Aorta (tissue), 5 donors: ENCODE results near the gene MED27. TPM values are rescaled to one million over a fixed set of nuclear protein-coding genes. Genes with fewer than 3 reads are reported as not detected.

Source experiments
- ATAC-seq: fragments of 200-7000 bp; cut with Tn5 transposase; one replicate; pipeline ENCODE4 v1.9.1; 2022; ENCODE audit warnings: moderate library complexity; ENCODE audit not compliant: low FRiP score
- DNase-seq, 2 donors: peaks; one replicate each; pipeline ENCODE4 v3.0.0-alpha.2; 2020
- H3K27ac ChIP-seq, 2 donors: one replicate each; pipeline ENCODE4 v1.5.1; 2013; ENCODE audit warnings: low read length in 2 of 2, mild to moderate bottlenecking in 2 of 2, moderate library complexity in 2 of 2, control low read depth in 1 of 2, inconsistent platforms in 1 of 2, low read depth in 1 of 2
- H3K27me3 ChIP-seq, 2 donors: one replicate each; pipeline ENCODE4 v1.6.1; 2013; ENCODE audit warnings: control low read depth in 1 of 2, low read length in 1 of 2, mild to moderate bottlenecking in 1 of 2, moderate library complexity in 1 of 2; ENCODE audit not compliant: insufficient read depth in 2 of 2, control insufficient read depth in 1 of 2
- H3K36me3 ChIP-seq, 2 donors: one replicate each; pipeline ENCODE4 v1.6.1; 2013; ENCODE audit warnings: control low read depth in 1 of 2, low read length in 1 of 2, mild to moderate bottlenecking in 1 of 2; ENCODE audit not compliant: insufficient read depth in 2 of 2, control insufficient read depth in 1 of 2
- H3K4me1 ChIP-seq, 2 donors: one replicate each; pipeline ENCODE4 v1.6.1; 2013; ENCODE audit warnings: low read length in 2 of 2, control low read depth in 1 of 2, mild to moderate bottlenecking in 1 of 2, moderate library complexity in 1 of 2; ENCODE audit not compliant: insufficient read depth in 2 of 2, control insufficient read depth in 1 of 2
- H3K4me3 ChIP-seq, 2 donors: one replicate each; pipeline ENCODE4 v1.5.1; 2013; ENCODE audit warnings: low read length in 2 of 2, control low read depth in 1 of 2, mild to moderate bottlenecking in 1 of 2
- H3K9me3 ChIP-seq: one replicate; pipeline ENCODE4 v1.6.1; 2013; ENCODE audit warnings: mild to moderate bottlenecking, low read length; ENCODE audit not compliant: control insufficient read depth
- WGBS, 2 donors: extraction: QIAGEN DNeasy Blood & Tissue Kit; methylation state at CpG; one replicate each; pipeline ENCODE4 v1.1.7; 2013; 5-methylcytosine and 5-hydroxymethylcytosine counted together
- intact Hi-C, 2 donors: fragments of 100-400 bp; cut with DNase I; formaldehyde crosslinking; loops; one replicate each; pipeline versions ENCODE4 v1.14.2 to v1.15.0; 2022
- polyA plus RNA-seq, 2 donors: library from polyadenylated mRNA; stranded (reverse); fragments of 200-250 nt; gene quantifications; one replicate each; pipeline ENCODE4 v1.2.3, GENCODE V29; 2013
- total RNA-seq, 2 donors: library from RNA; stranded (reverse); fragmentation: NEBNext Ultra II Directional; extraction: Animal tissue kit (Norgen Biotek cat#: 25700); gene quantifications; one replicate each; pipeline ENCODE4 v1.2.1, GENCODE V29; 2021
- donor health status: healthy with polysubstance abuse.
- donor health status: Bipolar disorder and iron deficiency.
- donor health status: DM: no; HTN: no; CAD: no.
- donor health status: DM: no; HTN: no; CAD: no.
- donor health status: DM: yes; HTN: yes; CAD: no.

The MED27 gene
- total and polyA plus RNA-seq, 4 donors = 15.5 to 25.1 (median 20.9) TPM

DNA sequence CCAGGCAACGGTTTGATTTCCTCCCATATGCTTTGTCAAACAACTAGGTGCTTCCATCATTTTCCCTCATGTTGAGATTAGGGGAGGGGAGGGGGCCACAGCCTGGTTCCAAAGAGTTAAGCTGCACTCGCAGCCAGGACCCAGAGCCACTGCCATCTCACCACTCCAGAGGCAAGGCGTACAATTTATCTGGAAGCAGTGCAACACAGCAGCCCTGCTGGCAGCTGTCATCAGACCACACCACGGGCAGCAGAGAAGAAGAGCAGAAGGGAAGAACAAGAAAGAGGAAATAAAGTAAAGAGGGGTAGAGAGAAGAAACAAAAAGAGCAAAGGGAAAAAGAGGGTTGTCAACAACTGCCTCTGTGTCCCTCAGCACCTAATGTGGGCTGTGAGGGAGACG lies 38.9 kb downstream of the MED27 start:
- DNase-seq = no peak
- Histone ChIP-seq H3K4me3 (no peak overlapping the region), H3K4me1 (no peaks in the 10 kb centered on the region), H3K36me3 (no peaks in the 10 kb centered on the region), H3K27me3 (no peaks in the 10 kb centered on the region), H3K27ac (no peak overlapping the region), H3K9me3 (no peaks in the 10 kb centered on the region)
- intact Hi-C loops = no loop called here
- ATAC-seq = no peak
- 69 to 74% methylated on average over 5 of the region's 5 CpGs for WGBS, 2 donors

DNA sequence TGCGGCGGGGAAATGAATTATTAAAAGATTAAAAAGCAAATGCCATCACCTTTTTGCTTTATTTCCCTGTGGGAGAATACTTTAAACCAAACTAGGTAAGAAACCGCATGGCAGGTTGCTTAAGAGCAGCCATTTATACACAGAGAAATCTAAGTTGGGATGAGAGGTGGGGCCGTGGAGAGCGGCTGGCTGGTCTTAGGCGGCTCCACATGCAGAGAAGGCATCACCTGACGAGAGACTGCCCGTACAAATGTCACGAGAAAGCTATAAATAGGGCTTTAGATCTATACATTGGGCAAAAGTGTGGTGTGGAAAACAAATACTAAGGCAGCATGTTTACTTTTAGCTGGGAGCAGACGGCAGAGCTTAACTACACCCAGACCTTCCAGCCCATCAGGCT lies 39.4 kb downstream of the MED27 start:
- no peak overlapping the region for H3K27ac ChIP-seq
- H3K4me3 ChIP-seq = no peak overlapping the region
- ATAC-seq = no peak
- no peaks in the 10 kb centered on the region for H3K9me3 ChIP-seq
- DNase-seq = no peak
- no peaks in the 10 kb centered on the region for H3K27me3 ChIP-seq
- 95 to 96% methylated on average over 10 of the region's 10 CpGs for WGBS, 2 donors
- intact Hi-C loops = no loop called here
- no peaks in the 10 kb centered on the region for H3K36me3 ChIP-seq
- no peaks in the 10 kb centered on the region for H3K4me1 ChIP-seq

DNA sequence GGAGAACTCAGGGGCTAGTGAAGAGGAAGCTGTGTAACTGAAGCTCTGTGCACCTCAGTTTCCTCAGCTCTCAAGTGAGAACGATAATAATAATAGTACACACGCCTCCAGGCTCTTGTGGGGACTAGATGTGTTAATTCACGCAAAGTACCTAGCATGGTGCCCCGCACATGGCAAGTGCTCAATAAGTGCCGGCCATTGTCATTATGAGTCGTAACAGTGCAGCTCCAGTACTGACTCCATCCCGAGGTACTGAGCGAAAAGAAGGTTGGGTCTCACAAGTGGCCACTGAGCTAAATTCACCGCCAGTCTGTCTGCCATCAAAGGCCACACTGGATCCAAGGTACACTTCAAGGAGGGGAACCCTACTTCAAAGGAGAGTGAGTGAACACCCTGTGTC lies 40.4 kb downstream of the MED27 start:
- no peaks in the 10 kb centered on the region for H3K27me3 ChIP-seq
- ATAC-seq (no peak), DNase-seq (no peak)
- H3K4me3 ChIP-seq = no peak overlapping the region
- H3K27ac ChIP-seq = no peak overlapping the region
- 94 to 95% methylated on average over 9 of the region's 9 CpGs for WGBS, 2 donors
- no peaks in the 10 kb centered on the region for H3K36me3 ChIP-seq
- no peaks in the 10 kb centered on the region for H3K9me3 ChIP-seq
- no peaks in the 10 kb centered on the region for H3K4me1 ChIP-seq
- intact Hi-C loops = no loop called here

DNA sequence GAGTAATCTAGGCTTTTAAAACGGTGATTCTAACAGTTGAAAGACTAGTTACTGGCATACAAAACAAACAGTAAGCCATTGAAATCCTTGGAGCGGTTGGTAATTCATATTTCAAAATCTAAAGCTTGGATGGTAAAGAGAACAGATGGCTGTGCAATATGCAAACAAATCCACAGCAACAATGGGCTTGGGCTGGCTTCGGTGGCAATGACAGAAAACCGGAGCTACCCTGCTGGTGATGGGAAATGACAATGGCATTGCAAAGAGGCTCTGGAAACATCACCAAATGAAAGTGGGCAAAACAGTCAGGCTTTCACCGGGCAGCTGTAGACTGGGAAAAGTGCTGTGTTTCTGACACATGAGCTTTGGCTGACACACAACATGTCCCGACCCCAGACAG lies 42.2 kb downstream of the MED27 start:
- ATAC-seq (no peak), DNase-seq (no peak)
- H3K36me3 ChIP-seq = no peaks in the 10 kb centered on the region
- H3K4me3 ChIP-seq = no peak overlapping the region
- WGBS, 2 donors = 86 to 87% methylated on average over 6 of the region's 6 CpGs
- intact Hi-C loops = no loop called here
- no peaks in the 10 kb centered on the region for H3K9me3 ChIP-seq
- H3K27ac ChIP-seq = no peak overlapping the region
- no peaks in the 10 kb centered on the region for H3K27me3 ChIP-seq
- H3K4me1 ChIP-seq = peaks cover 0 to 5% of the 10 kb centered on the region in 2 donors

DNA sequence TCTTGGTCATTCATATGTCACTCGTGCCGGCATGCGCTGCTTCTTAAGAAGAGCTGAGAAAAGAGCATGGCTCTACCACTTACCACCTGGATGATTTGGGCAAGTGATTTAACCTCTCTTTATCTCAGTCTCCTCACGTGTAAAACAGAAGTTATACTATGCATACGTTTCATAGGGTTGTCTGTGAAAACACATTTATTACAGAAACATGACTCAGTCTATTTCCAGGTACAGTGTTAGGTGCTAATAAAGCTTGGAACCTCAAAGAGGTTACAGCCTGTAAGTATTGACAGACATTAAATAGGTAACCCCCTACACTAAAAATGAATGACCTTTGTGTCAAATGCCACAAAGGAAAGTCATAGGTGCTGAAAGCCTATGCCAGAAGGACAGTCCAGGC lies 43.1 kb downstream of the MED27 start:
- Histone ChIP-seq H3K4me3 (no peak overlapping the region), H3K9me3 (no peaks in the 10 kb centered on the region), H3K27ac (no peak overlapping the region), H3K36me3 (no peaks in the 10 kb centered on the region), H3K4me1 (peaks cover 0 to 5% of the 10 kb centered on the region in 2 donors), H3K27me3 (no peaks in the 10 kb centered on the region)
- no peak for ATAC-seq
- 92% methylated on average over 5 of the region's 5 CpGs for WGBS, 2 donors
- DNase-seq = no peak
- intact Hi-C loops = no loop called here

DNA sequence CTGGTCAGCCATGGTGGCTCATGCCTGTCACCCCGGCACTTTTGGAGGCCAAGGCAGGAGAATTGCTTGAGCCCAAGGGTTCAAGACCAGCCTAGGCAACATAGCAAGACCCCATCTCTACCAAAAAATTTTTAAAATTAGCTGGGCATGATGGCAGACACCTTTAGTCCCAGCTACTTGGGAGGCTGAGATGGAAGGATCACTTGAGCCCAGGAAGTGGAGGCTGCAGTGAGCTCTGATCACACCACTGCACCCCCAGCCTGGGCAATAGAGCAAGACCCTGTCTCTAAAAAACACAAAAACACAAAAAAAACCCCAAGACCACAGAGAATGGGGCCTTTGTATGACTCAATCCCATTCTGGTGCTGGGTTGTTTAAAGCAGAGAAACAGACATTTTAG lies 44.0 kb downstream of the MED27 start:
- Histone ChIP-seq H3K27ac (no peak overlapping the region), H3K27me3 (no peaks in the 10 kb centered on the region), H3K9me3 (no peaks in the 10 kb centered on the region), H3K4me3 (no peak overlapping the region), H3K4me1 (peaks cover 0 to 5% of the 10 kb centered on the region in 2 donors), H3K36me3 (no peaks in the 10 kb centered on the region)
- 95 to 97% methylated on average over 1 of the region's 1 CpG for WGBS, 2 donors
- ATAC-seq (no peak), DNase-seq (no peak)
- intact Hi-C loops = no loop called here

DNA sequence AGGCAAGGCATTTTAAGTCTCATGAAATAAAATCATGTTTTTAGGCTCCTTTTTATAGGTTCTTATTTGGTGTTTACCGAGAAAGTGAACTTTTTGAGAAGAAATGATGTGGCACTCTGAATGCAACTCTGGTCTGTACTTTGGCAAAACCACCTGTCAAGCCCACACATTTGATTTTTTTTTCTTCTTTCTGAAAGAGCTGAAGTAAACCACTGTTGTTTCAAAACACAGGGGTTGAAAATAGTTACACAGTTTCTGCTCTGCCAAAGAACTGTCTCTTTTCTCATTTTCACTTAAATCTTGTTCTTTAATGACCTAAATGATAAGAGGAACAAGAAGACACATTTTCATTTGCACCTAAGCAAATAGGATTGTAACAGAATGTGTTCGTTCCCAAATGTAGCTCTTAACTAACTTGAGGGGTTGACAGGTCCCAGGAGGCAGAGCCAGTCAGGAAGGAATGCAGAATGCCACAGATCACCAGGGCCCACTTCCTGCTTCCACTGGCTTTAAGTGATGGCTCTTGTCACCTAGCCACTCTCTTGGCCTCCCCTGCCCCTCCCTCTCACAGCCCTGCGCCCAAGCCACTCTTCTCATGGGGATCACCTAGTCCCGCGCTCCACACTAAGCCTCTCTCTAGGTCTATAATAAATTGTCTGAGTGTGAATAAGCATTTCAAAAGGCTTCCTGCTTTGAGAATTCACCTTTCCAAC lies 47.3 kb downstream of the MED27 start:
- no peak overlapping the region for H3K4me3 ChIP-seq
- ATAC-seq = no peak
- 57 to 63% methylated on average over 5 of the region's 5 CpGs for WGBS, 2 donors

DNA sequence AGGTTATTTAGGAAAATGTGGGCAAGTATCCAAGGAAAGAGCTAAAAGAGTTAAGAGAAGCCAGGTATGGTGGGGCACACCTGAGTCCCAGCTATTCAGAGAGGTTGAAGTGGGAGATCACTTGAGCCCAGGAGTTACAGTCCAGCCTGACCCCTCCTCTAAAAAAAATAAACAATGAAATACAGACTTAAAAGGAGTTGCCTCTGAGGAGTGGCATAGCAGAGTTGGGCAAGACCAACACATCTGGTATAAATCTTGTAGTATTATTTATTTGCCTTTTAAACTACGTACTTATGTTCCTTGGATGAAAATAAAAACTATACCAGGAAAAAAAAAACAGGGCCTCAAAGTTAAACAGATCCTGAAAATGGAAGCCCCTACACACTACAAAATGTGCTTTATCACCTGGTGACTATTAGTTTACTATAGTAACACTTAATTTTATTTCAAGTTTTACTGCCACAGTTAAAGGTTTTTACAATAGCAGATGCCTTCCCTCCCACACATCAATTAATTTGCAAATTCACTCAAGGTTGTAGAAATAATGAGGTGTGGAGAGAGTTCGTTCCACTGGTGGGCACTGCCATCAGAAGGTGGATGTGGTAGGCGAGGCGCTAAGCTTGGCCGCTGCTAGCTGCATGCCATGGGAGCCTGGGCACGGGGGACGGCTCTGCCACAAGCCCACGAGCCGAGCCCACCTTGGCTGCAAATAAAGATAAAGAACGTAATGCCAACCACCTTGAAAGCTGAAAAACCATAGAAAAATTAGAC lies 48.0 kb downstream of the MED27 start:
- DNase-seq = no peak
- 93 to 96% methylated on average over 10 of the region's 10 CpGs for WGBS, 2 donors
- intact Hi-C loops = no loop called here
- H3K36me3 ChIP-seq = no peaks in the 10 kb centered on the region
- H3K4me1 ChIP-seq = peaks cover 0 to 5% of the 10 kb centered on the region in 2 donors
- H3K27ac ChIP-seq = no peak overlapping the region
- no peaks in the 10 kb centered on the region for H3K9me3 ChIP-seq
- ATAC-seq = no peak
- no peaks in the 10 kb centered on the region for H3K27me3 ChIP-seq
- no peak overlapping the region for H3K4me3 ChIP-seq

More for the DNA sequence above, 47.3 kb downstream of the MED27 start:
- no peak overlapping the region for H3K27ac ChIP-seq
- no peaks in the 10 kb centered on the region for H3K36me3 ChIP-seq
- H3K4me1 ChIP-seq = peaks cover 0 to 5% of the 10 kb centered on the region in 2 donors
- no peaks in the 10 kb centered on the region for H3K27me3 ChIP-seq
- no peak for DNase-seq
- intact Hi-C loops = no loop called here
- H3K9me3 ChIP-seq = no peaks in the 10 kb centered on the region
